Breast epithelium (tissue), 3 donors: ENCODE measurements around the gene DDX42.

Experiments used
- CTCF ChIP-seq, 3 donors: fragments of 450-650 bp; IDR thresholded peaks; one replicate each; pipeline ENCODE4 v1.5.1; 2016 to 2017; ENCODE audit warnings: antibody characterized with exemption in 3 of 3, mild to moderate bottlenecking in 3 of 3, moderate library complexity in 3 of 3
- POLR2A ChIP-seq: fragments of 450-650 bp; IDR thresholded peaks from one replicate; pipeline ENCODE4 v1.6.1; 2016; ENCODE audit warnings: antibody characterized with exemption, mild to moderate bottlenecking, moderate library complexity
- POLR2AphosphoS5 ChIP-seq, 3 donors: sonication (generic); formaldehyde crosslinking; IDR thresholded peaks; one replicate each; pipeline ENCODE4 v1.6.1; 2017; ENCODE audit warnings: antibody characterized with exemption in 3 of 3

- TF ChIP-seq CTCF (IDR thresholded peaks at IDR 0.05) (no peak), POLR2AphosphoS5 (IDR thresholded peaks at IDR 0.05) (no peak), POLR2A (no peak)
These were observed 32.9 kb upstream of the DDX42 start for GRCh38 chr17:63741143-63741407.
